Gastroesophageal sphincter (tissue), 4 donors: ENCODE results near the gene CLASRP. TPM values are rescaled to one million over a fixed set of nuclear protein-coding genes. Genes with fewer than 3 reads are reported as not detected.

Experiments
- ATAC-seq: fragments of 150-250 bp; one replicate; pipeline ENCODE4 v1.9.1; 2016; ENCODE audit warnings: mild to moderate bottlenecking, moderate library complexity
- H3K27ac ChIP-seq, 4 donors: fragments of 200-600 bp; sonication (generic) in 3 of 4; 1 replicate in 3 of 4; 2 replicates in 1 of 4; pipeline ENCODE4 v1.5.1; 2016 to 2019
- H3K27me3 ChIP-seq: fragments of 200-600 bp; sonication (generic); one replicate; pipeline ENCODE4 v1.5.1; 2019
- H3K36me3 ChIP-seq, 2 donors: fragments of 200-600 bp; sonication (generic); one replicate each; pipeline ENCODE4 v1.5.1; 2019; ENCODE audit warnings: control low read depth in 1 of 2
- H3K4me1 ChIP-seq, 3 donors: fragments of 200-600 bp; sonication (generic); 1 replicate in 2 of 3; 2 replicates in 1 of 3; pipeline ENCODE4 v1.5.1; 2016 to 2019; ENCODE audit warnings: control low read depth in 2 of 3
- H3K4me3 ChIP-seq, 2 donors: fragments of 200-600 bp; sonication (generic); one replicate each; pipeline ENCODE4 v1.5.1; 2019; ENCODE audit warnings: mild to moderate bottlenecking in 1 of 2, moderate library complexity in 1 of 2
- H3K9me3 ChIP-seq, 3 donors: fragments of 200-600 bp; sonication (generic); one replicate each; pipeline ENCODE4 v1.5.1; 2017 to 2019; ENCODE audit warnings: control low read depth in 2 of 3
- EP300 ChIP-seq: sonication (generic); formaldehyde crosslinking; IDR thresholded peaks from one replicate; pipeline ENCODE4 v1.6.1; 2017; ENCODE audit warnings: antibody characterized with exemption, mild to moderate bottlenecking
- POLR2A ChIP-seq, 2 donors: fragments of 450-650 bp; IDR thresholded peaks; one replicate each; pipeline ENCODE4 v1.6.1; 2017; ENCODE audit warnings: antibody characterized with exemption in 2 of 2, mild to moderate bottlenecking in 2 of 2, moderate library complexity in 1 of 2
- POLR2AphosphoS5 ChIP-seq: sonication (generic); formaldehyde crosslinking; IDR thresholded peaks from one replicate; pipeline ENCODE4 v1.6.1; 2017; ENCODE audit warnings: antibody characterized with exemption
- WGBS, 2 donors: methylation state at CpG; one replicate each; pipeline ENCODE4 v1.1.5; 2018; ENCODE audit warnings: low coverage in 1 of 2; 5-methylcytosine and 5-hydroxymethylcytosine counted together
- total RNA-seq, 4 donors: library from RNA; depleted of rRNA; stranded (reverse); fragments of >200 nt; gene quantifications; one replicate each; pipeline ENCODE4 v1.1.0, GENCODE V29; 2016
- TF ChIP-seq, protein P1 (sequence below), 4 experiments: fragments of 200-600 bp in 2 of 4; fragments of 450-650 bp in 2 of 4; sonication (generic) in 1 of 4; IDR thresholded peaks; one replicate each; pipeline ENCODE4 v1.5.1; 2017 to 2019; ENCODE audit warnings: antibody characterized with exemption in 4 of 4, mild to moderate bottlenecking in 2 of 4, moderate library complexity in 2 of 4

CLASRP gene, protein sequence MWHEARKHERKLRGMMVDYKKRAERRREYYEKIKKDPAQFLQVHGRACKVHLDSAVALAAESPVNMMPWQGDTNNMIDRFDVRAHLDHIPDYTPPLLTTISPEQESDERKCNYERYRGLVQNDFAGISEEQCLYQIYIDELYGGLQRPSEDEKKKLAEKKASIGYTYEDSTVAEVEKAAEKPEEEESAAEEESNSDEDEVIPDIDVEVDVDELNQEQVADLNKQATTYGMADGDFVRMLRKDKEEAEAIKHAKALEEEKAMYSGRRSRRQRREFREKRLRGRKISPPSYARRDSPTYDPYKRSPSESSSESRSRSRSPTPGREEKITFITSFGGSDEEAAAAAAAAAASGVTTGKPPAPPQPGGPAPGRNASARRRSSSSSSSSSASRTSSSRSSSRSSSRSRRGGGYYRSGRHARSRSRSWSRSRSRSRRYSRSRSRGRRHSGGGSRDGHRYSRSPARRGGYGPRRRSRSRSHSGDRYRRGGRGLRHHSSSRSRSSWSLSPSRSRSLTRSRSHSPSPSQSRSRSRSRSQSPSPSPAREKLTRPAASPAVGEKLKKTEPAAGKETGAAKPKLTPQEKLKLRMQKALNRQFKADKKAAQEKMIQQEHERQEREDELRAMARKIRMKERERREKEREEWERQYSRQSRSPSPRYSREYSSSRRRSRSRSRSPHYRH
- total RNA-seq: 10 to 100 TPM; 33.6 to 82.5 (median 54.7) TPM

DNA sequence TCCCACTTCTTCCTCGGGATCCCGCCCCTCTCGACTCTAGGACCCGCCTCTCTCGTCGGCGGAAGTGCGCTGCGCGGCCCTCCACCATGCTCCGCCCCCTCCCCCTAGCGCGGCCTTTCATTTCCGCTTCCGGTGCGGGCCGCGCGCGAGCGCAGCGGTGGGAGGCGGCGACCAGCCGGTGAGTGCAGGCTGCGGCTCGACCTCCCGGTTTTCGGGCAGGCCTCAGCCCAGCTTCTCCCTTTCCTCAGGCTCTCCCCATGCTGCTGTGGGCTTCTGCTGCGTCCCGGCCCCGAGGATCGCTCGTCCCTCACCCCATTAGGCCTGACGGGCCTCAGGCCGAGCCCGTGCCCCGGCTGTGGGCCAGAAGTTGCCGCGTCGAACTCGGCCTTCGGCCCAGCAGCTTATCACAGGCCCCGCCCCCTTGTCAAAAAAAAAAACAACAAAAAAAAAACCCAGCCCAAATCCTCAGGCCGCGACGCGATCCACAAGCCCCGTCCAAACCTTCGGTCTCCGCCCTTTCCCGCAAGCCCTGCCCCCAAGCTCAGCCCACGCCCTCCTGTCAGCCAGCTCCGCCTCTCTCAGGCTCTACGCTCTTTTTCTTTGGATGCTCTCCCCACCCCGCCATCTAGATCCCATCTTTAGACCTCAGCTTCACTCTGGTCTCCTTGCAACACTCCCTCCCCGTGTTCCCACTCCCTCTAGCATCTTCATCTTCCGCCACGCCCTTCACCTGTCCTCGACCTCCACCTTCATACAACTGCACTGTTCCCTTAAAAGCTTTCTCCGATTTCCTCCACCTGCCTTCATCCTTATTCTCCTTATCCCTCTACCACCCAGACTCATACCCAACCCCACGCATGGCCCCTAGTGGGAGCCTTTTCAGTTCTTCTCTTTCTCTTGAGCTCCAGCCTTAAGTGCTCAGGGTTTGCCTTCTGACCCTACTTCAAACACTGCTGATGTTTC lies at the start of gene CLASRP:
TSS of gene CLASRP (plus strand) at position 115 of the 963 bp plus-strand sequence. CDS start 1,168 bp downstream, outside the sequence.
- H3K4me3 ChIP-seq: peak within 1 kb of the TSS; percentile 53 to 67
- no peak for TF ChIP-seq EP300
- TF ChIP-seq POLR2A (IDR thresholded peaks at IDR 0.05): peak; percentile 89 to 91
- TF ChIP-seq POLR2AphosphoS5: peak; percentile 96
- TF ChIP-seq, protein P1, sequence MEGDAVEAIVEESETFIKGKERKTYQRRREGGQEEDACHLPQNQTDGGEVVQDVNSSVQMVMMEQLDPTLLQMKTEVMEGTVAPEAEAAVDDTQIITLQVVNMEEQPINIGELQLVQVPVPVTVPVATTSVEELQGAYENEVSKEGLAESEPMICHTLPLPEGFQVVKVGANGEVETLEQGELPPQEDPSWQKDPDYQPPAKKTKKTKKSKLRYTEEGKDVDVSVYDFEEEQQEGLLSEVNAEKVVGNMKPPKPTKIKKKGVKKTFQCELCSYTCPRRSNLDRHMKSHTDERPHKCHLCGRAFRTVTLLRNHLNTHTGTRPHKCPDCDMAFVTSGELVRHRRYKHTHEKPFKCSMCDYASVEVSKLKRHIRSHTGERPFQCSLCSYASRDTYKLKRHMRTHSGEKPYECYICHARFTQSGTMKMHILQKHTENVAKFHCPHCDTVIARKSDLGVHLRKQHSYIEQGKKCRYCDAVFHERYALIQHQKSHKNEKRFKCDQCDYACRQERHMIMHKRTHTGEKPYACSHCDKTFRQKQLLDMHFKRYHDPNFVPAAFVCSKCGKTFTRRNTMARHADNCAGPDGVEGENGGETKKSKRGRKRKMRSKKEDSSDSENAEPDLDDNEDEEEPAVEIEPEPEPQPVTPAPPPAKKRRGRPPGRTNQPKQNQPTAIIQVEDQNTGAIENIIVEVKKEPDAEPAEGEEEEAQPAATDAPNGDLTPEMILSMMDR (IDR thresholded peaks at IDR 0.05): peak in 1 of 4 experiments; percentile 12
- H3K27me3 ChIP-seq: no peaks in the 10 kb centered on the region
- 4 to 5% methylated on average over 21 to 31 of the region's 62 CpGs for WGBS, 2 donors
- H3K27ac ChIP-seq: peak within 1 kb of the TSS; percentile 55 to 95 (median 90)
- H3K36me3 ChIP-seq: peaks cover 0 to 70% of the 10 kb centered on the region in 2 donors
- ATAC-seq: peak; percentile 98
- H3K4me1 ChIP-seq: peaks cover 6 to 49% (median 24%) of the 10 kb centered on the region in 3 donors
- H3K9me3 ChIP-seq: peaks cover 0 to 4% (median 0%) of the 10 kb centered on the region in 3 donors

DNA sequence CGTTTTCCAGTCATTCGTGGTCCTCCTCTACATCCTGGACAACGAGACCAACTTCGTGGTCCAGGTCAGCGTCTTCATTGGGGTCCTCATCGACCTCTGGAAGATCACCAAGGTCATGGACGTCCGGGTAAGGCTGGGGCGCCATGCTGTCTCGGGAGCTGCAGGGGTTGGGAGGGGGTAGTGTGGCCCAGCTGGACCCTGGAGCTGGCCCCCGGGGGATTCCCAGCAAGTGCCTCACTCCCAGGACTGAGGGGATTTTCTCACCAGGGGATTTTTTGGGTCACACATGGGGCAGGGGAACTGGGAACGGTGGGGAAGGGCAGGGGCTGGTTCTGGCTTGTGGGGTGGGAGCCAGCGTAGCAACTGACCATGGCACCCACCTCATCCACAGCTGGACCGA lies 48.4 kb upstream of the CLASRP start:
- Histone ChIP-seq H3K27me3 (no peaks in the 10 kb centered on the region), H3K9me3 (no peaks in the 10 kb centered on the region), H3K36me3 (peaks cover 0 to 88% of the 10 kb centered on the region in 2 donors), H3K4me3 (no peak overlapping the region), H3K4me1 (peaks cover 0 to 5% (median 0%) of the 10 kb centered on the region in 3 donors), H3K27ac (no peak overlapping the region)
- ATAC-seq: no peak
- 60% methylated on average over 2 of the region's 14 CpGs; no CpG with 5 or more reads in 1 of the 2 donors for WGBS, 2 donors
- TF ChIP-seq EP300 (no peak), POLR2A (IDR thresholded peaks at IDR 0.05) (no peak), POLR2AphosphoS5 (no peak)
- TF ChIP-seq, protein P1 (IDR thresholded peaks at IDR 0.05): no peak

DNA sequence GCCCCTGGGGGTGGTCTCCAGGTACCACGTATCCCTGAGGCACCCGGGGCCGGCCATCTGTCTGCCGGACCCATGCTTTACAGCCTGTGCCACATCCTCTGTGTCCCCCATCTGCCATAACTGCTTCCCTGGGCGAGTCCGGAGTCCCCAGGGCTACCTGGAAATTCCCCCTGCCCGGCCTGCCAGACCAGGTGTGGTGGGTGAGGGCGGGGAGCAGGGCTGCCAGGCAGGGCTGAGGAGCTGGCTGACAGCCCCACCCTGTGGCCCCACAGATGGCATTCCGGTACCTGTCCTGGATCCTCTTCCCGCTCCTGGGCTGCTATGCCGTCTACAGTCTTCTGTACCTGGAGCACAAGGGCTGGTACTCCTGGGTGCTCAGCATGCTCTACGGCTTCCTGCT lies 47.9 kb upstream of the CLASRP start:
- ATAC-seq: no peak
- Histone ChIP-seq H3K4me1 (peaks cover 0 to 5% (median 0%) of the 10 kb centered on the region in 3 donors), H3K27me3 (no peaks in the 10 kb centered on the region), H3K4me3 (no peak overlapping the region), H3K36me3 (peaks cover 0 to 83% of the 10 kb centered on the region in 2 donors), H3K27ac (no peak overlapping the region), H3K9me3 (no peaks in the 10 kb centered on the region)
- WGBS, 2 donors: no CpG with 5 or more reads among the region's 12 CpGs
- TF ChIP-seq, protein P1 (IDR thresholded peaks at IDR 0.05): no peak
- TF ChIP-seq EP300 (no peak), POLR2AphosphoS5 (no peak), POLR2A (IDR thresholded peaks at IDR 0.05) (no peak)

DNA sequence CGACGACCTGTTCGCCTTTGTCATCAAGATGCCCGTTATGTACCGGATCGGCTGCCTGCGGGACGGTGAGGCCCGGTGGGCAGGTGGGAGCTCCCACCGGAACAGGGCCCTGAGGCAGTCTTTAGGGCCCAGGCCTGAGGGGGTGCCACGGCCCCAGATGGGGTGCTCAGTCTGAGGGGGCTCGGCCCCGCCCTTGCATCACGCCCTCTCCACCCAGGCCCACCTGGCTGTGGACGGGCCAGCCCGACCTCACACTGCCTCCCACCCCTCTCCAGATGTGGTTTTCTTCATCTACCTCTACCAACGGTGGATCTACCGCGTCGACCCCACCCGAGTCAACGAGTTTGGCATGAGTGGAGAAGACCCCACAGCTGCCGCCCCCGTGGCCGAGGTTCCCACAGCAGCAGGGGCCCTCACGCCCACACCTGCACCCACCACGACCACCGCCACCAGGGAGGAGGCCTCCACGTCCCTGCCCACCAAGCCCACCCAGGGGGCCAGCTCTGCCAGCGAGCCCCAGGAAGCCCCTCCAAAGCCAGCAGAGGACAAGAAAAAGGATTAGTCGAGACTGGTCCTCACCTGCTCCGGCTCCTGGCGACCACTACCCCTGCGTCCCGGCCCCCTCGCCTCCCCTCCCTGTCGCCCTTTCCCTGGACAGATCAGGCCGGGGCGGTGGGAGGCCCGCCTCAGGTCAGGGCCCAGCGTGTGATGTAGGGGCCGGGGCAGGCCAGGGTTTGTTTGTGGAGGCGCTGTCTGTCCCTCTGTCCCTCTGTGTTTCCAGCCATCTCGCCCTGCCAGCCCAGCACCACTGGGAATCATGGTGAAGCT lies 46.3 kb upstream of the CLASRP start:
- 97% methylated on average over 12 of the region's 44 CpGs; no CpG with 5 or more reads in 1 of the 2 donors for WGBS, 2 donors
- TF ChIP-seq EP300 (no peak), POLR2A (IDR thresholded peaks at IDR 0.05) (no peak), POLR2AphosphoS5 (no peak)
- TF ChIP-seq, protein P1 (IDR thresholded peaks at IDR 0.05): no peak
- H3K27me3 ChIP-seq: no peaks in the 10 kb centered on the region
- H3K27ac ChIP-seq: no peak overlapping the region
- peaks cover 0 to 5% (median 0%) of the 10 kb centered on the region in 3 donors for H3K4me1 ChIP-seq
- peaks cover 0 to 67% of the 10 kb centered on the region in 2 donors for H3K36me3 ChIP-seq
- ATAC-seq: no peak
- H3K4me3 ChIP-seq: no peak overlapping the region
- no peaks in the 10 kb centered on the region for H3K9me3 ChIP-seq
